HEK293 (cell line): Measurements from ENCODE around the gene ZBTB20.

ENCODE experiments used
- CTCF ChIA-PET: fragments of 350-600 bp; formaldehyde crosslinking; extraction: SDS; loops from one replicate; lab custom pipeline; 2021; ENCODE audit warnings: antibody characterized with exemption; lab: Yijun Ruan, JAX
- POLR2A ChIA-PET: fragments of 300-600 bp; formaldehyde crosslinking; extraction: SDS; loops from one replicate; lab custom pipeline; 2020; ENCODE audit warnings: antibody characterized with exemption, inconsistent platforms; lab: Yijun Ruan, JAX
- H3K27ac ChIP-seq: fragments of 200-500 bp; sonication (Bioruptor generic); 2 replicates; pipeline ENCODE4 v1.5.1; 2014; ENCODE audit warnings: low read depth, low read length, control low read depth, inconsistent platforms; ENCODE audit errors: extremely low read depth
- H3K36me3 ChIP-seq, 2 experiments: fragments of 200-500 bp in 1 of 2; sonication (Bioruptor generic) in 1 of 2; 1 replicate in 1 of 2; 2 replicates in 1 of 2; pipeline ENCODE4 v1.5.1; 2014 to 2017; ENCODE audit warnings: inconsistent platforms in 2 of 2, low read length in 2 of 2; ENCODE audit not compliant: control insufficient read depth in 2 of 2, insufficient read depth in 1 of 2
- H3K4me1 ChIP-seq: fragments of 200-500 bp; sonication (Bioruptor generic); 2 replicates; pipeline ENCODE4 v1.5.1; 2014; ENCODE audit warnings: mild to moderate bottlenecking, low read length, inconsistent platforms; ENCODE audit not compliant: control insufficient read depth, insufficient read depth
- H3K4me3 ChIP-seq: 2 replicates; pipeline ENCODE4 v1.5.1; 2011; ENCODE audit warnings: low read depth, mild to moderate bottlenecking, control low read depth, low read length, moderate library complexity
- H3K9me3 ChIP-seq: fragments of 200-500 bp; sonication (Bioruptor generic); 2 replicates; pipeline ENCODE4 v1.5.1; 2014; ENCODE audit warnings: low read depth, low read length, inconsistent platforms; ENCODE audit not compliant: control insufficient read depth, insufficient read depth
- GLI2 ChIP-seq: fragments of 450-650 bp; formaldehyde crosslinking; IDR thresholded peaks from 2 replicates; pipeline ENCODE4; 2017; ENCODE audit warnings: missing biosample characterization, missing genetic modification characterization, low read depth, borderline replicate concordance
- KLF17 ChIP-seq: fragments of 450-650 bp; formaldehyde crosslinking; IDR thresholded peaks from 2 replicates; pipeline ENCODE4 v1.5.1; 2016; ENCODE audit warnings: missing biosample characterization, missing genetic modification characterization
- KLF7 ChIP-seq: fragments of 450-650 bp; formaldehyde crosslinking; IDR thresholded peaks from 2 replicates; pipeline ENCODE4 v1.5.1; 2016; ENCODE audit warnings: missing biosample characterization, missing genetic modification characterization, borderline replicate concordance
- TSHZ1 ChIP-seq: fragments of 450-650 bp; formaldehyde crosslinking; IDR thresholded peaks from 2 replicates; pipeline ENCODE4 v1.5.1; 2016; ENCODE audit warnings: missing biosample characterization, missing genetic modification characterization, borderline replicate concordance
- YY1 ChIP-seq: fragments of 450-650 bp; formaldehyde crosslinking; IDR thresholded peaks from 2 replicates; pipeline ENCODE4 v1.5.1; 2018; ENCODE audit warnings: missing biosample characterization, missing genetic modification characterization
- ZNF140 ChIP-seq: fragments of 450-650 bp; formaldehyde crosslinking; IDR thresholded peaks from 2 replicates; pipeline ENCODE4 v1.5.1; 2016; ENCODE audit warnings: missing biosample characterization, missing genetic modification characterization
- ZNF169 ChIP-seq: fragments of 450-650 bp; formaldehyde crosslinking; IDR thresholded peaks from 2 replicates; pipeline ENCODE4 v1.5.1; 2016; ENCODE audit warnings: missing biosample characterization, missing genetic modification characterization
- ZNF221 ChIP-seq: fragments of 450-650 bp; formaldehyde crosslinking; IDR thresholded peaks from 2 replicates; pipeline ENCODE4 v1.5.1; 2017; ENCODE audit warnings: missing biosample characterization, missing genetic modification characterization, borderline replicate concordance
- ZNF223 ChIP-seq: fragments of 450-650 bp; formaldehyde crosslinking; IDR thresholded peaks from 2 replicates; pipeline ENCODE4 v1.5.1; 2016; ENCODE audit warnings: missing biosample characterization, missing genetic modification characterization
- ZNF335 ChIP-seq: fragments of 450-650 bp; formaldehyde crosslinking; conservative IDR thresholded peaks from 2 replicates; pipeline ENCODE4 v1.5.1; 2016; ENCODE audit warnings: missing biosample characterization, missing genetic modification characterization
- ZNF555 ChIP-seq: fragments of 450-650 bp; formaldehyde crosslinking; conservative IDR thresholded peaks from 2 replicates; pipeline ENCODE4 v1.5.1; 2017; ENCODE audit warnings: missing biosample characterization, mild to moderate bottlenecking, missing genetic modification characterization, inconsistent platforms
- ZNF660 ChIP-seq: fragments of 450-650 bp; IDR thresholded peaks from 2 replicates; pipeline ENCODE4 v1.5.1; 2018; ENCODE audit warnings: missing biosample characterization, mild to moderate bottlenecking, missing genetic modification characterization
- ZNF701 ChIP-seq: fragments of 450-650 bp; formaldehyde crosslinking; IDR thresholded peaks from 2 replicates; pipeline ENCODE4 v1.5.1; 2016; ENCODE audit warnings: missing biosample characterization, missing genetic modification characterization
- ZNF704 ChIP-seq: fragments of 450-650 bp; formaldehyde crosslinking; IDR thresholded peaks from 2 replicates; pipeline ENCODE4 v1.5.1; 2016; ENCODE audit warnings: missing biosample characterization, missing genetic modification characterization
- ZSCAN30 ChIP-seq: fragments of 450-650 bp; IDR thresholded peaks from 2 replicates; pipeline ENCODE4 v1.5.1; 2018; ENCODE audit warnings: missing biosample characterization, mild to moderate bottlenecking, missing genetic modification characterization, moderate library complexity
- TF ChIP-seq, protein P1 (sequence below): fragments of 450-650 bp; formaldehyde crosslinking; IDR thresholded peaks from 2 replicates; pipeline ENCODE4 v1.5.0; 2017; ENCODE audit warnings: missing biosample characterization, missing genetic modification characterization, borderline replicate concordance
- TF ChIP-seq, protein P2 (sequence below): fragments of 450-650 bp; formaldehyde crosslinking; IDR thresholded peaks from 2 replicates; pipeline ENCODE4 v1.5.1; 2016; ENCODE audit warnings: missing biosample characterization, missing genetic modification characterization
- TF ChIP-seq, protein P3 (sequence below): fragments of 450-650 bp; formaldehyde crosslinking; IDR thresholded peaks from 2 replicates; pipeline ENCODE4 v1.5.1; 2016; ENCODE audit warnings: missing biosample characterization, missing genetic modification characterization

Gene ZBTB20

GRCh38 chr3:114597871-114598270 is 549.2 kb downstream of the ZBTB20 start:
- TF ChIP-seq YY1 (no peak), KLF17 (tag by site-specific recombination) (no peak), ZNF223 (tag by site-specific recombination) (no peak), ZNF169 (tag by site-specific recombination) (no peak), ZSCAN30 (tag by site-specific recombination) (no peak), ZNF660 (tag by site-specific recombination) (no peak), ZNF221 (tag by site-specific recombination) (no peak), ZNF555 (no peak), TSHZ1 (tag by site-specific recombination) (no peak), ZNF701 (tag by site-specific recombination) (no peak), ZNF704 (tag by site-specific recombination) (no peak), ZNF335 (no peak), KLF7 (tag by site-specific recombination) (no peak), GLI2 (tag by site-specific recombination) (no peak), ZNF140 (no peak)
- TF ChIP-seq, protein P1, sequence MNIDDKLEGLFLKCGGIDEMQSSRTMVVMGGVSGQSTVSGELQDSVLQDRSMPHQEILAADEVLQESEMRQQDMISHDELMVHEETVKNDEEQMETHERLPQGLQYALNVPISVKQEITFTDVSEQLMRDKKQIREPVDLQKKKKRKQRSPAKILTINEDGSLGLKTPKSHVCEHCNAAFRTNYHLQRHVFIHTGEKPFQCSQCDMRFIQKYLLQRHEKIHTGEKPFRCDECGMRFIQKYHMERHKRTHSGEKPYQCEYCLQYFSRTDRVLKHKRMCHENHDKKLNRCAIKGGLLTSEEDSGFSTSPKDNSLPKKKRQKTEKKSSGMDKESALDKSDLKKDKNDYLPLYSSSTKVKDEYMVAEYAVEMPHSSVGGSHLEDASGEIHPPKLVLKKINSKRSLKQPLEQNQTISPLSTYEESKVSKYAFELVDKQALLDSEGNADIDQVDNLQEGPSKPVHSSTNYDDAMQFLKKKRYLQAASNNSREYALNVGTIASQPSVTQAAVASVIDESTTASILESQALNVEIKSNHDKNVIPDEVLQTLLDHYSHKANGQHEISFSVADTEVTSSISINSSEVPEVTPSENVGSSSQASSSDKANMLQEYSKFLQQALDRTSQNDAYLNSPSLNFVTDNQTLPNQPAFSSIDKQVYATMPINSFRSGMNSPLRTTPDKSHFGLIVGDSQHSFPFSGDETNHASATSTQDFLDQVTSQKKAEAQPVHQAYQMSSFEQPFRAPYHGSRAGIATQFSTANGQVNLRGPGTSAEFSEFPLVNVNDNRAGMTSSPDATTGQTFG (tag by site-specific recombination) = no peak
- TF ChIP-seq, protein P2, sequence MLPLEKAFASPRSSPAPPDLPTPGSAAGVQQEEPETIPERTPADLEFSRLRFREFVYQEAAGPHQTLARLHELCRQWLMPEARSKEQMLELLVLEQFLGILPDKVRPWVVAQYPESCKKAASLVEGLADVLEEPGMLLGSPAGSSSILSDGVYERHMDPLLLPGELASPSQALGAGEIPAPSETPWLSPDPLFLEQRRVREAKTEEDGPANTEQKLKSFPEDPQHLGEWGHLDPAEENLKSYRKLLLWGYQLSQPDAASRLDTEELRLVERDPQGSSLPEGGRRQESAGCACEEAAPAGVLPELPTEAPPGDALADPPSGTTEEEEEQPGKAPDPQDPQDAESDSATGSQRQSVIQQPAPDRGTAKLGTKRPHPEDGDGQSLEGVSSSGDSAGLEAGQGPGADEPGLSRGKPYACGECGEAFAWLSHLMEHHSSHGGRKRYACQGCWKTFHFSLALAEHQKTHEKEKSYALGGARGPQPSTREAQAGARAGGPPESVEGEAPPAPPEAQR (tag by site-specific recombination) = no peak
- TF ChIP-seq, protein P3, sequence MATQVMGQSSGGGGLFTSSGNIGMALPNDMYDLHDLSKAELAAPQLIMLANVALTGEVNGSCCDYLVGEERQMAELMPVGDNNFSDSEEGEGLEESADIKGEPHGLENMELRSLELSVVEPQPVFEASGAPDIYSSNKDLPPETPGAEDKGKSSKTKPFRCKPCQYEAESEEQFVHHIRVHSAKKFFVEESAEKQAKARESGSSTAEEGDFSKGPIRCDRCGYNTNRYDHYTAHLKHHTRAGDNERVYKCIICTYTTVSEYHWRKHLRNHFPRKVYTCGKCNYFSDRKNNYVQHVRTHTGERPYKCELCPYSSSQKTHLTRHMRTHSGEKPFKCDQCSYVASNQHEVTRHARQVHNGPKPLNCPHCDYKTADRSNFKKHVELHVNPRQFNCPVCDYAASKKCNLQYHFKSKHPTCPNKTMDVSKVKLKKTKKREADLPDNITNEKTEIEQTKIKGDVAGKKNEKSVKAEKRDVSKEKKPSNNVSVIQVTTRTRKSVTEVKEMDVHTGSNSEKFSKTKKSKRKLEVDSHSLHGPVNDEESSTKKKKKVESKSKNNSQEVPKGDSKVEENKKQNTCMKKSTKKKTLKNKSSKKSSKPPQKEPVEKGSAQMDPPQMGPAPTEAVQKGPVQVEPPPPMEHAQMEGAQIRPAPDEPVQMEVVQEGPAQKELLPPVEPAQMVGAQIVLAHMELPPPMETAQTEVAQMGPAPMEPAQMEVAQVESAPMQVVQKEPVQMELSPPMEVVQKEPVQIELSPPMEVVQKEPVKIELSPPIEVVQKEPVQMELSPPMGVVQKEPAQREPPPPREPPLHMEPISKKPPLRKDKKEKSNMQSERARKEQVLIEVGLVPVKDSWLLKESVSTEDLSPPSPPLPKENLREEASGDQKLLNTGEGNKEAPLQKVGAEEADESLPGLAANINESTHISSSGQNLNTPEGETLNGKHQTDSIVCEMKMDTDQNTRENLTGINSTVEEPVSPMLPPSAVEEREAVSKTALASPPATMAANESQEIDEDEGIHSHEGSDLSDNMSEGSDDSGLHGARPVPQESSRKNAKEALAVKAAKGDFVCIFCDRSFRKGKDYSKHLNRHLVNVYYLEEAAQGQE = no peak
- Histone ChIP-seq H3K4me1 (no peaks in the 10 kb centered on the region), H3K4me3 (no peak overlapping the region), H3K27ac (no peak overlapping the region), H3K9me3 (no peaks in the 10 kb centered on the region), H3K36me3 (no peaks in the 10 kb centered on the region)
- ChIA-PET CTCF (interaction anchor here (0.7 kb wide), 1 partner anchor 216 kb away, joined by 3 read pairs; no protein-coding TSS in a partner anchor), POLR2A (no interaction called here)
